GM23338 (cell line): ENCODE data around the gene ESPN. TPM values are rescaled to one million over a fixed set of nuclear protein-coding genes. Genes with fewer than 3 reads are reported as not detected.
A peak's percentile ranks its signal among the peaks of the same experiment; 100 is the strongest.

Experiments
- ATAC-seq: fragments of 200-7000 bp; cut with Tn5 transposase; 3 replicates; pipeline ENCODE4 v1.9.1; 2020
- DNase-seq: peaks from one replicate; pipeline ENCODE4 v3.0.0-alpha.2; 2015; ENCODE audit warnings: low spot score
- H2AFZ ChIP-seq: fragments of 200-600 bp; sonication (generic); 2 replicates; pipeline ENCODE4 v1.8.0; 2016; ENCODE audit warnings: antibody characterized with exemption, mild to moderate bottlenecking, moderate library complexity
- H3F3A ChIP-seq: fragments of 200-600 bp; sonication (generic); replicated peaks from 2 replicates; pipeline ENCODE4 v1.8.0; 2017; ENCODE audit warnings: antibody characterized with exemption, mixed run types, low read depth
- H3K27ac ChIP-seq: fragments of 200-600 bp; sonication (generic); 2 replicates; pipeline ENCODE4 v1.6.1; 2016; ENCODE audit warnings: low read depth
- H3K27me3 ChIP-seq: fragments of 200-600 bp; sonication (generic); 2 replicates; pipeline ENCODE4 v1.8.0; 2016; ENCODE audit warnings: mild to moderate bottlenecking, mixed run types, moderate library complexity; ENCODE audit not compliant: insufficient read depth
- H3K36me3 ChIP-seq: fragments of 200-600 bp; sonication (generic); 2 replicates; pipeline ENCODE4 v1.8.0; 2016; ENCODE audit warnings: mild to moderate bottlenecking; ENCODE audit not compliant: insufficient read depth
- H3K4me1 ChIP-seq: fragments of 200-600 bp; sonication (generic); 2 replicates; pipeline ENCODE4 v1.8.0; 2016; ENCODE audit warnings: mild to moderate bottlenecking, moderate library complexity; ENCODE audit not compliant: insufficient read depth
- H3K4me2 ChIP-seq: fragments of 200-600 bp; sonication (generic); 2 replicates; pipeline ENCODE4 v1.7.1; 2017; ENCODE audit warnings: mixed run types
- H3K4me3 ChIP-seq: fragments of 200-600 bp; sonication (generic); 2 replicates; pipeline ENCODE4 v1.6.1; 2016; ENCODE audit warnings: mixed run types
- H3K79me2 ChIP-seq: fragments of 200-600 bp; sonication (generic); replicated peaks from 2 replicates; pipeline ENCODE4 v1.8.0; 2017; ENCODE audit warnings: mild to moderate bottlenecking; ENCODE audit not compliant: insufficient read depth
- H3K9me2 ChIP-seq: fragments of 200-600 bp; sonication (generic); 2 replicates; pipeline ENCODE4 v1.8.0; 2017; ENCODE audit not compliant: insufficient read depth
- H4K20me1 ChIP-seq: fragments of 200-600 bp; sonication (generic); replicated peaks from 2 replicates; pipeline ENCODE4 v1.8.0; 2017; ENCODE audit warnings: mild to moderate bottlenecking; ENCODE audit not compliant: insufficient read depth
- H3K27ac Mint-ChIP-seq: 2 replicates; pipeline ENCODE4 v1.8.0; 2020; ENCODE audit warnings: inconsistent platforms, mild to moderate bottlenecking, moderate library complexity, mixed read lengths
- H3K27me3 Mint-ChIP-seq: 3 replicates; pipeline ENCODE4 v1.8.0; 2022; ENCODE audit warnings: low read depth, mild to moderate bottlenecking, moderate library complexity, mixed read lengths, inconsistent platforms; ENCODE audit not compliant: insufficient read depth, poor library complexity
- H3K36me3 Mint-ChIP-seq: 3 replicates; pipeline ENCODE4 v1.8.0; 2021; ENCODE audit warnings: low read depth, mild to moderate bottlenecking, inconsistent platforms, moderate library complexity, mixed read lengths
- H3K4me1 Mint-ChIP-seq: 3 replicates; pipeline ENCODE4 v1.8.0; 2020; ENCODE audit warnings: mild to moderate bottlenecking, inconsistent platforms, mixed read lengths
- H3K4me3 Mint-ChIP-seq: 3 replicates; pipeline ENCODE4 v1.8.0; 2021; ENCODE audit warnings: moderate library complexity, mild to moderate bottlenecking, inconsistent platforms, mixed read lengths
- H3K9me3 Mint-ChIP-seq: 3 replicates; pipeline ENCODE4 v1.8.0; 2020; ENCODE audit warnings: moderate library complexity, mild to moderate bottlenecking, inconsistent platforms, mixed read lengths
- EZH2 ChIP-seq: fragments of 200-600 bp; sonication (generic); IDR thresholded peaks from one replicate; pipeline ENCODE4 v1.8.0; 2017; ENCODE audit warnings: antibody characterized with exemption, mild to moderate bottlenecking, low read depth; ENCODE audit not compliant: unreplicated experiment
- EZH2phosphoT487 ChIP-seq: fragments of 200-600 bp; sonication (generic); IDR thresholded peaks from one replicate; pipeline ENCODE4 v1.8.1; 2018; ENCODE audit warnings: antibody characterized with exemption; ENCODE audit not compliant: unreplicated experiment
- JUNB ChIP-seq: IDR thresholded peaks from one replicate; pipeline ENCODE4 v1.6.1; 2016; ENCODE audit warnings: antibody characterized with exemption; ENCODE audit not compliant: unreplicated experiment
- POLR2AphosphoS5 ChIP-seq: IDR thresholded peaks from 2 replicates; pipeline ENCODE4 v1.6.1; 2016; ENCODE audit warnings: antibody characterized with exemption, low read depth
- polyA plus RNA-seq: library from polyadenylated mRNA; unstranded; fragments of >200 nt; fragmentation: Nextera tagmentation; extraction: Ambion mirVana; gene quantifications from 2 replicates; pipeline ENCODE4 v1.2.1, GENCODE V29; 2016
- total RNA-seq: library from RNA; depleted of rRNA; stranded (reverse); fragments of >200 nt; shearing (Covaris generic); gene quantifications from 2 replicates; pipeline ENCODE4 v1.2.3, GENCODE V29; 2014
- TF ChIP-seq, protein P1 (sequence below): IDR thresholded peaks from one replicate; pipeline ENCODE4 v1.6.1; 2018; ENCODE audit warnings: antibody characterized with exemption; ENCODE audit not compliant: unreplicated experiment
- TF ChIP-seq, protein P2 (sequence below), 2 experiments: fragments of 200-600 bp in 1 of 2; sonication (generic) in 1 of 2; conservative IDR thresholded peaks; 2 replicates each; pipeline versions ENCODE4 v1.5.1 to v1.6.1; 2016 to 2017; ENCODE audit warnings: antibody characterized with exemption in 2 of 2, low read depth in 2 of 2, mild to moderate bottlenecking in 2 of 2, moderate library complexity in 1 of 2

ESPN gene
- total and polyA plus RNA-seq, 2 experiments from 2014 or later: 12.2 to 13.6 TPM

DNA sequence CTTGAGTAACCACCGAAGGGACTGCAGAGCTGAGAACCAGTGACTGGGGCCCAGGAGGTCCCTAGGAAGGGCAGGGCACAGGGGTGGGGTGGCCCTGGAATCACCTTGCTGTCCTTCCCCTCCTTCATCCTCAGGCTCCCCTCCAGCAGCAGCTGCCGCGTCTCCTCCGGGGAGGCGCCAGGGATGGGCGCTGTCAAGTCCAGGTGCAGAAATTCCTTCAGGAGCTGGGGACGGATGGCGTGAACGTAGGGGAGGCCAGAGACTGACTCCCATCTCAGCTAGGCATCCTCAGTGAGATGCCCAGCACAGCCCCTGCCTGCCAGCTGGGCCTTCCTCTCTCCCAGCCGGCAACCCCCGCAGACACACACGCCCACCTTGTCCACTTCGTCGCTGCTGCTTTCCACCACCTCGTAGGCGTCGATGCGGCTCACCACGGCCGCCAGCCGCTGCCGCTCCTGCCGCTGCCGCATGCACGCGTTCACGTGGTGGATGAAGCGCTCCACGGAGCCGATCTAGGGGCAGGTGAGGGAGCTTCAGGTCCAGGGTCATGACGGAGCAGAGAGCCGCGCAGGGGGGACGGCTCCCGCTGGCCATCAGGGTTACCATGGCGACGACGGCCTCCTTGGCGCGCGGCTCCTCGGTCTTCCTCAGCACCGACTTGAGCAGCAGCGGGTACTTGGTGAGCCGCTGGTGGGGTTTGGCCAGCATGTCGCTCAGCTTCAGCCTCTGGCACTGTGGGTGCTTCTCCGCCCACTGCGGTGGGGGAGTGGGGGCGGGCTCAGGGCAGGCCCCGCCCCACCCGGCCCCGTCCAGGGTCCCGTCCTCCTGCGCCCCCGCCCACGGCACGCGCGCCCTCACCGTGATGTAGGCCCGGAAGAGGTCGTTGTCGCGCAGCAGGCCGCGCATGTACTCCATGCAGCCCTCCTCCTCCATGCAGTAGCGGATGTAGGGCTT lies 45.8 kb downstream of the ESPN start:
- Histone ChIP-seq H2AFZ (no peak overlapping the region), H3K4me3 (peak overlapping the region; percentile 74), H3K4me2 (peak overlapping the region; percentile 87), H3K79me2 (no peaks in the 10 kb centered on the region), H3K9me2 (no peaks in the 10 kb centered on the region), H3K27ac (no peak overlapping the region), H3F3A (peaks cover 23% of the 10 kb centered on the region; the same call in 1 of the 2 replicates), H3K36me3 (no peaks in the 10 kb centered on the region), H3K4me1 (peaks cover 7% of the 10 kb centered on the region; the same call in 1 of the 2 replicates), H3K27me3 (peaks cover 4% of the 10 kb centered on the region; the same call in 1 of the 2 replicates), H4K20me1 (peaks cover 3% of the 10 kb centered on the region; the same call in 1 of the 2 replicates)
- H3K27ac Mint-ChIP-seq: no peak overlapping the region
- peaks cover 10% of the 10 kb centered on the region for H3K27me3 Mint-ChIP-seq
- DNase-seq (peak; percentile 75), ATAC-seq (peak; percentile 14)
- H3K9me3 Mint-ChIP-seq: no peaks in the 10 kb centered on the region; the same call in 2 of the 3 replicates
- peaks cover 34% of the 10 kb centered on the region for H3K36me3 Mint-ChIP-seq
- peaks cover 21% of the 10 kb centered on the region for H3K4me1 Mint-ChIP-seq
- peak overlapping the region; percentile 70; the same call in 2 of the 3 replicates for H3K4me3 Mint-ChIP-seq
- TF ChIP-seq, protein P1, sequence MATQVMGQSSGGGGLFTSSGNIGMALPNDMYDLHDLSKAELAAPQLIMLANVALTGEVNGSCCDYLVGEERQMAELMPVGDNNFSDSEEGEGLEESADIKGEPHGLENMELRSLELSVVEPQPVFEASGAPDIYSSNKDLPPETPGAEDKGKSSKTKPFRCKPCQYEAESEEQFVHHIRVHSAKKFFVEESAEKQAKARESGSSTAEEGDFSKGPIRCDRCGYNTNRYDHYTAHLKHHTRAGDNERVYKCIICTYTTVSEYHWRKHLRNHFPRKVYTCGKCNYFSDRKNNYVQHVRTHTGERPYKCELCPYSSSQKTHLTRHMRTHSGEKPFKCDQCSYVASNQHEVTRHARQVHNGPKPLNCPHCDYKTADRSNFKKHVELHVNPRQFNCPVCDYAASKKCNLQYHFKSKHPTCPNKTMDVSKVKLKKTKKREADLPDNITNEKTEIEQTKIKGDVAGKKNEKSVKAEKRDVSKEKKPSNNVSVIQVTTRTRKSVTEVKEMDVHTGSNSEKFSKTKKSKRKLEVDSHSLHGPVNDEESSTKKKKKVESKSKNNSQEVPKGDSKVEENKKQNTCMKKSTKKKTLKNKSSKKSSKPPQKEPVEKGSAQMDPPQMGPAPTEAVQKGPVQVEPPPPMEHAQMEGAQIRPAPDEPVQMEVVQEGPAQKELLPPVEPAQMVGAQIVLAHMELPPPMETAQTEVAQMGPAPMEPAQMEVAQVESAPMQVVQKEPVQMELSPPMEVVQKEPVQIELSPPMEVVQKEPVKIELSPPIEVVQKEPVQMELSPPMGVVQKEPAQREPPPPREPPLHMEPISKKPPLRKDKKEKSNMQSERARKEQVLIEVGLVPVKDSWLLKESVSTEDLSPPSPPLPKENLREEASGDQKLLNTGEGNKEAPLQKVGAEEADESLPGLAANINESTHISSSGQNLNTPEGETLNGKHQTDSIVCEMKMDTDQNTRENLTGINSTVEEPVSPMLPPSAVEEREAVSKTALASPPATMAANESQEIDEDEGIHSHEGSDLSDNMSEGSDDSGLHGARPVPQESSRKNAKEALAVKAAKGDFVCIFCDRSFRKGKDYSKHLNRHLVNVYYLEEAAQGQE: no peak
- TF ChIP-seq, protein P2, sequence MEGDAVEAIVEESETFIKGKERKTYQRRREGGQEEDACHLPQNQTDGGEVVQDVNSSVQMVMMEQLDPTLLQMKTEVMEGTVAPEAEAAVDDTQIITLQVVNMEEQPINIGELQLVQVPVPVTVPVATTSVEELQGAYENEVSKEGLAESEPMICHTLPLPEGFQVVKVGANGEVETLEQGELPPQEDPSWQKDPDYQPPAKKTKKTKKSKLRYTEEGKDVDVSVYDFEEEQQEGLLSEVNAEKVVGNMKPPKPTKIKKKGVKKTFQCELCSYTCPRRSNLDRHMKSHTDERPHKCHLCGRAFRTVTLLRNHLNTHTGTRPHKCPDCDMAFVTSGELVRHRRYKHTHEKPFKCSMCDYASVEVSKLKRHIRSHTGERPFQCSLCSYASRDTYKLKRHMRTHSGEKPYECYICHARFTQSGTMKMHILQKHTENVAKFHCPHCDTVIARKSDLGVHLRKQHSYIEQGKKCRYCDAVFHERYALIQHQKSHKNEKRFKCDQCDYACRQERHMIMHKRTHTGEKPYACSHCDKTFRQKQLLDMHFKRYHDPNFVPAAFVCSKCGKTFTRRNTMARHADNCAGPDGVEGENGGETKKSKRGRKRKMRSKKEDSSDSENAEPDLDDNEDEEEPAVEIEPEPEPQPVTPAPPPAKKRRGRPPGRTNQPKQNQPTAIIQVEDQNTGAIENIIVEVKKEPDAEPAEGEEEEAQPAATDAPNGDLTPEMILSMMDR (conservative IDR thresholded peaks at IDR 0.05; ENCODE audit: low read depth in 2 of 2): no peak
- TF ChIP-seq EZH2: no peak

DNA sequence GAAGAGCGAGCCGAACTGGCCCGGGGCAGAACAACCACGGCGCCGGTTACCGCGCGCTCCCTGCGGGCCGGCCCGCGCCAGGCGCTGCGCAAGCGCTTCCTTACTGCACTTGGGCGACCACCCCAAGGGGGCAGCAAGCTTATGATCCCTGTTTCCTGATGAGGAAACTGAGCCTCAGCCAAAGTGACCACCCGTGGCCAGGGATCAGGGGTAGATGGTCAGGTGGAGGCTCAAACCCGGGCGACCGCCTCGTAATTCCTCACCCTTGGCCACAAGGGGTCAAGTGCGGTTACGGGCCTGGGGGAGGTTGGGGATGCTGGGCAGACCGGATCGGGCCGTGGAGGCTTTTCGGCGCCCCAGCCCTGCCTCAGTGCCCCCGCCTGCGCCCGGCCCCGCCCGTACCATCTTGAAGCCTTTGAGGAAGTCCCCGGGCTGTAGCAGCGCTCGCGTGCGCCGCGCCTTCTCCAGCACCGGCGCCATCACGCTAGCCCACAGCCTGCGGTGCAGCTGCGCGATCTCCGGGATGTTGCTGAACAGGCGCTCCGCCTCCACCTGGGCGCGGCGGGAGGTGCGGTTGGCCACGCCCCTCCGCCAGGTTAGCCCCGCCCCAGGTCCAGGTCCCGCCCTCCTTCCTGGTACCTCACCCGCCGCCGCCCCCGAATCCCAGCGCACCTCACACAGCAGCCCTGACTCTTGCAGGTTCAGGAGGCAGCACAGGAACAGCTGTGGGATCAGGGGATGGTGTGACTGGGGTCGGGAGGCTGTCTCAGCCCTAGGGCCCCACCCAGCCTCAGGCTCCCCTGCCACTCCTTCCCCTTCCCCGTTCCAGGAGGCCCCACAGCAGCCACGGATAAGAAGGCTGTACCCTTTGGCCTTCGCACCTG lies 46.8 kb downstream of the ESPN start:
- Histone ChIP-seq H4K20me1 (peaks cover 3% of the 10 kb centered on the region; the same call in 1 of the 2 replicates), H3K36me3 (no peaks in the 10 kb centered on the region), H3K27ac (no peak overlapping the region), H3F3A (peaks cover 26% of the 10 kb centered on the region; the same call in 1 of the 2 replicates), H2AFZ (0 out of 2 replicates have a peak overlapping the region, but pooled peaks have one; percentile 52), H3K4me1 (peaks cover 10% of the 10 kb centered on the region; the same call in 1 of the 2 replicates), H3K9me2 (no peaks in the 10 kb centered on the region), H3K4me2 (peak overlapping the region; percentile 87), H3K79me2 (no peaks in the 10 kb centered on the region), H3K27me3 (no peaks in the 10 kb centered on the region), H3K4me3 (peak overlapping the region; percentile 74)
- Mint-ChIP-seq H3K4me1 (peaks cover 25% of the 10 kb centered on the region), H3K4me3 (peak overlapping the region; percentile 70), H3K9me3 (no peaks in the 10 kb centered on the region; the same call in 2 of the 3 replicates), H3K36me3 (peaks cover 34% of the 10 kb centered on the region), H3K27ac (no peak overlapping the region), H3K27me3 (peaks cover 10% of the 10 kb centered on the region)
- DNase-seq (peak; percentile 87), ATAC-seq (peak; percentile 55)
- TF ChIP-seq JUNB (no peak), POLR2AphosphoS5 (peak; percentile 84), EZH2phosphoT487 (no peak)
- TF ChIP-seq, protein P2 (conservative IDR thresholded peaks at IDR 0.05; ENCODE audit: low read depth in 2 of 2): peak; percentile 26 to 42; a peak in 3 of 4 replicates
